ENCODE data around the gene LRP10.
"Not testable (repeated sequence)": the region's sequence is repeated elsewhere in the genome, so short reads cannot be mapped to it uniquely, and the experiment has no call there.

LRP10 gene

GRCh38 chr14:22871224-22872032 is at the start of gene LRP10:
TSS of gene LRP10 (plus strand) at chr14:22871740. CDS start at chr14:22872304, 564 bp downstream.
- DNase-seq: peak; percentile 90 to 95 (median 92)

GRCh38 chr14:22822016-22822570 is 49.4 kb upstream of the LRP10 start:
- DNase-seq: no peak

- DNase-seq: peak; percentile 84 to 89 (median 84)
These were observed 48.9 kb upstream of the LRP10 start for GRCh38 chr14:22822571-22823098.

- no peak for DNase-seq
These were observed 46.7 kb upstream of the LRP10 start for GRCh38 chr14:22824711-22825359.

GRCh38 chr14:22829076-22829660 is 42.4 kb upstream of the LRP10 start:
- not testable (repeated sequence) for DNase-seq

GRCh38 chr14:22829661-22830442 is 41.7 kb upstream of the LRP10 start, which contains the start of gene MRPL52:
TSS of gene MRPL52 (plus strand) at chr14:22829887. CDS start at chr14:22829913, 26 bp downstream.
- DNase-seq: peak; percentile 94 to 95 (median 95)

- DNase-seq: no peak
These were observed 41.0 kb upstream of the LRP10 start for GRCh38 chr14:22830443-22831010.

GRCh38 chr14:22835505-22835904 is 36.0 kb upstream of the LRP10 start:
- no peak for DNase-seq

GRCh38 chr14:22836301-22837113 is 35.0 kb upstream of the LRP10 start, which contains the start of gene MMP14:
TSS of gene MMP14 (plus strand) at chr14:22836585. CDS start at chr14:22836818, 233 bp downstream.
- peak; percentile 55 to 85 (median 59) for DNase-seq

- DNase-seq: peak; percentile 67 to 82 (median 73)
These were observed 34.3 kb upstream of the LRP10 start for GRCh38 chr14:22837114-22837749.

GRCh38 chr14:22837750-22838538 is 33.6 kb upstream of the LRP10 start:
- DNase-seq: peak in 1 of 3 donors; percentile 42

- DNase-seq: peak in 1 of 3 donors; percentile 49
These were observed 32.9 kb upstream of the LRP10 start for GRCh38 chr14:22838631-22839041.

GRCh38 chr14:22839159-22839779 is 32.3 kb upstream of the LRP10 start:
- DNase-seq: peak in 1 of 3 donors; percentile 35

GRCh38 chr14:22841311-22841710 is 30.2 kb upstream of the LRP10 start:
- DNase-seq: no peak

- no peak for DNase-seq
These were observed 29.8 kb upstream of the LRP10 start for GRCh38 chr14:22841769-22842168.

GRCh38 chr14:22842211-22843122 is 29.1 kb upstream of the LRP10 start:
- DNase-seq: no peak

- peak in 1 of 3 donors; percentile 15 for DNase-seq
These were observed 28.2 kb upstream of the LRP10 start for GRCh38 chr14:22843123-22843925.

Measured in suppressor macrophage treated with lipopolysaccharide for 1 hour (primary cell).